ENCODE measurements around the gene TBC1D23.
A peak's percentile ranks its signal among the peaks of the same experiment; 100 is the strongest.

The TBC1D23 gene

DNA sequence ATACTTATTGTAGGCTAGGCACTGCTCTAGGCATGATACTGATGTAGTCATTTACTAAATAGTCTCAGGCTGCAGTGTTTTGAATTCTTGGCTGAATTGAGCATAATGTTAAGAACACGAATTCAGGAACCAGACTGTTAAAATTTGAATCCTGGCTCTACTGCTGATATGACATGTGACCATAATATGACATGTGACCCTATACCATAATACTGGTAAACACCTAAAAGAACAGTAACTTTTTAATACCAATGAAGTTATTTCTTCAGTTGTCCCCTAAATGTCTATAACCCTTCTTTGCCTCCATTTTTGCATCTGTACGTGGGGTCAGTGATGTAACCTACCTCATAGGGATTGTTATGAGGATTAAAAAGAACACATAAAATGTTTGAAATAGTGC is 18.1 kb downstream of the TBC1D23 start:
- TF ChIP-seq TAF1 (IDR thresholded peaks at IDR 0.05; ENCODE audit: low read depth, low read length), result no peak
- no peak for TF ChIP-seq POLR2AphosphoS5 (IDR thresholded peaks at IDR 0.05; ENCODE audit: low read depth, low read length)
- TF ChIP-seq SPI1 (IDR thresholded peaks at IDR 0.05; ENCODE audit: low read depth, low read length), result no peak
- FAIRE-seq (peak; percentile 43), DNase-seq (ENCODE audit: insufficient read length, low spot score) (no peak)

DNA sequence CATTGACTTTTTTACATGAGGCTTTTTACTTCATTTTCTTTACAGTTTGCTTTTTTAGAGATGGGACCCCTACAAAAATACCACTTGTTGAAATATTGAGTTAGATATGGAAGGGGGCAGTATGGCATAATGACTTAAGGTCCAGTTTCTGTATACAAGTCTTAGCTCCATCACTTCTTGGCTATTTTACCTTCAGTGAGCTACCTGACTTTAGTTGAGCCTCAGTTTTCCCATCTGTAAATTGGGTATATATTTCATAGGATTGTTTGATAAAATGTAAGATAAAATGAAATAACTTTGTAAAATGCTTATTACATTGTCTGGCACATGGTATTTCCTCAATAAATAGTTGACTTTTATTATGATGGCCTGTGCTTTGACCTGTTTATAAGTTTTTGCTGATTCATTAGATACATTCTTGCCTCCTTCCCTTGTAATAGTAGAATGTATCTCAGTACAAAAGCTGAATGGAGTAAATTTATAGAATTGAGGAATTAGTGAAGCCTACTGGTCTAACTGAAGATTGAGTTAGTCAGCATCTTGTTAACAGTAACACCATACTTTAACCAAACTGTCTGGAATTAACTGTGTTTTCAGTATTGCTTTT is 27.6 kb downstream of the TBC1D23 start:
- FAIRE-seq (peak; percentile 28), DNase-seq (ENCODE audit: insufficient read length, low spot score) (no peak)
- TF ChIP-seq POLR2A (IDR thresholded peaks at IDR 0.05; ENCODE audit: low read depth, low read length) (no peak), PAX5 (IDR thresholded peaks at IDR 0.05; ENCODE audit: insufficient read depth, low read length, severe bottlenecking) (no peak)

DNA sequence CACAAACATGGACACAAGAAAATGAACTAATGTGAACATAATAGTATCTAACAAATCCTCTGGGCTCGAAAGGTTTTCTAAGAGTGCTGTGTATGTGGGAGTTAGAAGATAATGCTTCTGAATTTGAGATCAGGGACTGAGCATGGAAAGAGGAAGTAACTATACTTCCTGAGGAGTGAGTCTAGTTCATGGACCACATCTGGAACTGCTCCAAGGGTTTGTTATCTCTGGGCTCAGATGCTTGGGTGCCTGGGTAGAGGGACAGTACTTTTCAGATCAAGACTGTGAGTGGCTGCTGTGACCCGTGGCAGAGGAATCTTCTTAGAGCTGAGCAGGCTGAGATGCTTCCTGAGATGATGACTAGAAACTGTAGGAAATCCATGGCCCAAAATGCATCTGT is 28.5 kb downstream of the TBC1D23 start:
- no peak for DNase-seq (ENCODE audit: insufficient read length, low spot score)
- TF ChIP-seq POLR2AphosphoS5 (IDR thresholded peaks at IDR 0.05; ENCODE audit: low read depth, low read length), result no peak

DNA sequence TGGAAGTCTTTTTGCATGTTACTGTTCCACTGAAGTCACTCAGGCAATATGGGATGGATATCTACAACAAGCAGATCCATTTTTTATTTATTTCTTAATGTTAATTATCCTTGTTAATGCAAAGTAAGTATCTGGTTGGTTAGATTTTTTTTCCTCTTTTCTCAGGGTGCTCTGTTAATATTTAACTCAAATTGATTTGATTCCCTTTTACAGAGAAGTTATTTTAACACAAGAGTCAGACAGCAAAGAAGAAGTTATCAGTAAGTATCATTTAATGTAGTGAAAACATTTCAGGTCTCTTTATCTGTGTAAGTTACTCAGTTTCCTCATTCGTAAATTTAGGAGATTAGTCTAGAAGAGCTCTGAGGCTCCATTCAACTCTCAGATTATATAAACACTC is 34.3 kb downstream of the TBC1D23 start:
- FAIRE-seq (no peak), DNase-seq (ENCODE audit: insufficient read length, low spot score) (no peak)
- TF ChIP-seq POU2F2 (IDR thresholded peaks at IDR 0.05; ENCODE audit: low read depth, low read length) (no peak), SPI1 (IDR thresholded peaks at IDR 0.05; ENCODE audit: low read depth, low read length) (no peak), PAX5 (IDR thresholded peaks at IDR 0.05; ENCODE audit: insufficient read depth, low read length, severe bottlenecking) (no peak), POLR2AphosphoS5 (IDR thresholded peaks at IDR 0.05; ENCODE audit: low read depth, low read length) (no peak), POLR2A (IDR thresholded peaks at IDR 0.05; ENCODE audit: low read depth, low read length) (no peak), TAF1 (IDR thresholded peaks at IDR 0.05; ENCODE audit: low read depth, low read length) (no peak)

More for the DNA sequence above, 28.5 kb downstream of the TBC1D23 start:
- FAIRE-seq, result no peak

DNA sequence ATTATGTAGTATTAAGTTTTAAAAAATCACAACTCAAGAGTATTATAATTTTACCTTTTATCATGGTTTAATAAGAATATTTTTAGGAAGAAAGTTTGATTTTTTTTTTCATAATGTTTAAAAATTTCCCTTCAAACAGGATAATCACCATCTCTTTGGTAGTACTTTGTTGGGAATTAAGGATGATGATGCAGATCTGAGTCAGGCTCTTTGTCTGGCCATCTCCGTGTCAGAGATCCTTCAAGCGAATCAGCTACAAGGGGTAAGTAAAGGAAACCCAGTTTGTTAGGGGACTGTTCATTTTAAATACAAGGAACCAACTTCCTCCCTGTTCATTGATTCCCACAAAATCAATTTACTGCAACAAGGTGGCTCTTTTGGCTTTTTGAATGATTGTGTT is 37.0 kb downstream of the TBC1D23 start:
- FAIRE-seq, result peak; percentile 23
- TF ChIP-seq POU2F2 (IDR thresholded peaks at IDR 0.05; ENCODE audit: low read depth, low read length) (no peak), POLR2A (IDR thresholded peaks at IDR 0.05; ENCODE audit: low read depth, low read length) (no peak), TAF1 (IDR thresholded peaks at IDR 0.05; ENCODE audit: low read depth, low read length) (no peak), POLR2AphosphoS5 (IDR thresholded peaks at IDR 0.05; ENCODE audit: low read depth, low read length) (no peak), PAX5 (IDR thresholded peaks at IDR 0.05; ENCODE audit: insufficient read depth, low read length, severe bottlenecking) (no peak), SPI1 (IDR thresholded peaks at IDR 0.05; ENCODE audit: low read depth, low read length) (no peak)
- DNase-seq (ENCODE audit: insufficient read length, low spot score), result no peak

DNA sequence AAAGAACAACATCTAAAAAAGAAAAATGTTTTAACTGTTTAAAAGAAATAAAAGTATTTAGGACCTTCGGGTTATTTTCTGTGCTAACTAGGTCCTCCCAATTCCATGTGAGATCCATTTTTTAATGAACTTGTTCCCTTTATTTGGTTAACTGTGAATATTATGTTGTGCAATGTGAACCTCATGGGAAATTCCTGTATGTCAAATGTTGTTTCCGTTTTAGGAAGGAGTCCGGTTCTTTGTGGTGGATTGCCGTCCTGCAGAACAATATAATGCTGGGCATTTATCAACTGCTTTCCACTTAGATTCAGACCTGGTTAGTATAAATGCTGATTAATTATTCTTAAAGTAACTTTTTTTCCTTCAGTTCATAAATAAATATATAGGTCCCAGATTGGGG is 38.2 kb downstream of the TBC1D23 start:
- no peak for DNase-seq (ENCODE audit: insufficient read length, low spot score)
- no peak for TF ChIP-seq PAX5 (IDR thresholded peaks at IDR 0.05; ENCODE audit: insufficient read depth, low read length, severe bottlenecking)
- no peak for TF ChIP-seq TAF1 (IDR thresholded peaks at IDR 0.05; ENCODE audit: low read depth, low read length)
- TF ChIP-seq POU2F2 (IDR thresholded peaks at IDR 0.05; ENCODE audit: low read depth, low read length), result no peak
- no peak for TF ChIP-seq POLR2A (IDR thresholded peaks at IDR 0.05; ENCODE audit: low read depth, low read length)
- no peak for FAIRE-seq

DNA sequence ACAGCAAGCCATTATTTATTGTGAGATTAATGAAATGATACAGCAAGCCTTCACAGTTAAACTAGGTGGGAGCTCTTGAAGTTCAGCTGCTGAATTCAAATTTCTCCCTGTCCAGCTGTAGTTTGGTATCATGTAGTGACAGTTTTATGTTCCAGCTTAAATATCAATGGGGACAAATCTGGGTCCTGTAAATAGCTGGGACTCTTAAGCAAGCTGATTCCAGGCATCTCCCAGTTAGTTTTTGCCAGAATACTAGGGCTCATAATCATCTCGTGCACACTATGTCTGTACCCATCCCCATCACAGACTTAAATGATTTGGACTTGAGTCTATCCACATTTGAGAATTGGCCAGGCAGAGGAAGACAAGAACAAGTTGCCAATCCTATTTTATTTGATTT is 45.9 kb downstream of the TBC1D23 start:
- FAIRE-seq (no peak), DNase-seq (ENCODE audit: insufficient read length, low spot score) (no peak)
- no peak for TF ChIP-seq POLR2AphosphoS5 (IDR thresholded peaks at IDR 0.05; ENCODE audit: low read depth, low read length)
- no peak for TF ChIP-seq TAF1 (IDR thresholded peaks at IDR 0.05; ENCODE audit: low read depth, low read length)
- no peak for TF ChIP-seq SPI1 (IDR thresholded peaks at IDR 0.05; ENCODE audit: low read depth, low read length)
- no peak for TF ChIP-seq POU2F2 (IDR thresholded peaks at IDR 0.05; ENCODE audit: low read depth, low read length)
- TF ChIP-seq PAX5 (IDR thresholded peaks at IDR 0.05; ENCODE audit: insufficient read depth, low read length, severe bottlenecking), result no peak
- TF ChIP-seq POLR2A (IDR thresholded peaks at IDR 0.05; ENCODE audit: low read depth, low read length), result no peak

DNA sequence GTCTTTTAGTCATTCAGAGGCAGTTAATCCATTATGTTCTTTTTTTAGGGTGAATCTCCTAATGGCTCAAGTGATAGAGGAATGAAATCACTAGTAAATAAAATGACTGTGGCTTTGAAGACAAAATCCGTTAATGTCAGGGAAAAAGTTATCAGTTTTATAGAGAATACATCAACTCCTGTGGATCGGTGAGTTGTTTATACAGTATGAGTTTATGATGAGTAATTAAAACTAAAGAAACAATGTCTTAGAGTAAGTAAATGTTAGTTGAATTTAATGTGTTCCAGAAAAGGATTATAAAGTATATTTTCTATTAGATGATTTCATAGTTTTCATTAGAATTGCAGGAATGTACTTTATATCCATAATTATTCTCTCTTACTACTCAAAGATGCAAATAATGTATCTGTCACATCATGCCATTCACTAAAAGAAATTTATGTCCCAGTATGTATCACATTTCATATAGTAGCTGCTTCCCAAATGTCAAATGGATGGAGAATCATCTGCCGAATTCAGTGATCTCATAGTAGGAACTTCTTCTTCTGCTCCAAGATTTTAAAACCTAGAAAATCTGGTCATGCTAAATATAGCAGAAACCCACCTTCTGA is 49.7 kb downstream of the TBC1D23 start:
- DNase-seq (ENCODE audit: insufficient read length, low spot score), result no peak
- TF ChIP-seq POLR2A (IDR thresholded peaks at IDR 0.05; ENCODE audit: low read depth, low read length) (no peak), TAF1 (IDR thresholded peaks at IDR 0.05; ENCODE audit: low read depth, low read length) (no peak), POU2F2 (IDR thresholded peaks at IDR 0.05; ENCODE audit: low read depth, low read length) (no peak), SPI1 (IDR thresholded peaks at IDR 0.05; ENCODE audit: low read depth, low read length) (no peak), POLR2AphosphoS5 (IDR thresholded peaks at IDR 0.05; ENCODE audit: low read depth, low read length) (no peak), PAX5 (IDR thresholded peaks at IDR 0.05; ENCODE audit: insufficient read depth, low read length, severe bottlenecking) (no peak)
- FAIRE-seq, result no peak

DNA sequence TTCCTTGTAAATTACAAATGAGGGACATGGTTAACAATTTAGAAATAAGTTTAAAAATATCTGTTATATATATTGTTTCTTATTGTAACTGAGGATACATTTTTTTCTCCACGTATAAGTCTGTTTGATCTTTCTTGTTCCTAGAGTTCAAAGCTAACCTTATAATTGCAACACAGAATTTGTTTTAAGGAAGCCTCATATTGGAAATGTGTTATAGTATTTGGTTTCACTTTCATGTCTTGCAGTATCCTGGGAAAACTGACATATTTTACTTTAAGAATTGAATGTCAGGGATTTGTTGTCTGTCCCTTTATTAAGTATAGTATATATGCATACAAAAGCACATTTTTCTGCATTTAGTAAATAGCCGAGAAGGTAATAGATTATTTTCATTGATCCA is 50.2 kb downstream of the TBC1D23 start:
- FAIRE-seq (no peak), DNase-seq (ENCODE audit: insufficient read length, low spot score) (no peak)
- no peak for TF ChIP-seq PAX5 (IDR thresholded peaks at IDR 0.05; ENCODE audit: insufficient read depth, low read length, severe bottlenecking)
- no peak for TF ChIP-seq TAF1 (IDR thresholded peaks at IDR 0.05; ENCODE audit: low read depth, low read length)
- TF ChIP-seq POU2F2 (IDR thresholded peaks at IDR 0.05; ENCODE audit: low read depth, low read length), result no peak
- no peak for TF ChIP-seq POLR2AphosphoS5 (IDR thresholded peaks at IDR 0.05; ENCODE audit: low read depth, low read length)
- TF ChIP-seq SPI1 (IDR thresholded peaks at IDR 0.05; ENCODE audit: low read depth, low read length), result no peak
- TF ChIP-seq POLR2A (IDR thresholded peaks at IDR 0.05; ENCODE audit: low read depth, low read length), result no peak

DNA sequence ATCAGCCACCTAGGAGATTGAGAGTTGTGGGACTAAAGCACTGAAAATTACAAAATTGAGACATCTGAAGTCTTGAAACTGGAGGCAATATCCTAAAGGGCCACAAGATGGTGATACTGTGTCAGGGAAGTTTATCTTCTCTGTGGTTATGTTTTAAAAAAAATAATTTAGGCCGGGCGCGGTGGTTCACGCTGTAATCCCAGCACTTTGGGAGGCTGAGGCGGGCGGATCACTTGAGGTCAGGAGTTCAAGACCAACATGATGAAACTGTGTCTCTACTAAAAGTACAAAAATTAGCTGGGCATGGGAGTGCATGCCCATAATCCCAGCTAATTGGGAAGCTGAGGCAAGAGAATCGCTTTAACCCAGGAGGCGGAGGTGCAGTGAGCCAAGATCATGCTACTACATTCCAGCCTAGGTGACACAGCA is 55.9 kb downstream of the TBC1D23 start:
- DNase-seq (ENCODE audit: insufficient read length, low spot score) (no peak), FAIRE-seq (no peak)
- no peak for TF ChIP-seq POLR2AphosphoS5 (IDR thresholded peaks at IDR 0.05; ENCODE audit: low read depth, low read length)
- no peak for TF ChIP-seq SPI1 (IDR thresholded peaks at IDR 0.05; ENCODE audit: low read depth, low read length)
- no peak for TF ChIP-seq TAF1 (IDR thresholded peaks at IDR 0.05; ENCODE audit: low read depth, low read length)
- no peak for TF ChIP-seq PAX5 (IDR thresholded peaks at IDR 0.05; ENCODE audit: insufficient read depth, low read length, severe bottlenecking)
- no peak for TF ChIP-seq POLR2A (IDR thresholded peaks at IDR 0.05; ENCODE audit: low read depth, low read length)
- no peak for TF ChIP-seq POU2F2 (IDR thresholded peaks at IDR 0.05; ENCODE audit: low read depth, low read length)
